K562 (cell line): Measurements from ENCODE around the gene NHSL2. TPM values are rescaled to one million over a fixed set of nuclear protein-coding genes. Genes with fewer than 3 reads are reported as not detected.

ENCODE experiments used
- ATAC-seq: fragments of 200-7000 bp; cut with Tn5 transposase; 3 replicates; pipeline ENCODE4 v1.9.1; 2020; ENCODE audit warnings: moderate library complexity
- BruUV-seq: library from RNA; stranded (reverse); fragments of 400-500 nt; replicated peaks from 2 replicates; lab custom pipeline; 2021; lab: Mats Ljungman, UMichigan
- CTCF ChIA-PET: fragments of 300-600 bp; formaldehyde crosslinking; extraction: SDS; loops from one replicate; lab custom pipeline; 2021; ENCODE audit warnings: low intra/inter-chr PET ratio; lab: Yijun Ruan, JAX
- POLR2A ChIA-PET: fragments of 300-600, 350-650 bp; sonication (Branson Sonifier 250); formaldehyde crosslinking; extraction: SDS; loops from one replicate; lab custom pipeline; 2021; ENCODE audit warnings: antibody characterized with exemption, inconsistent platforms; lab: Yijun Ruan, JAX
- DNase-seq, 4 experiments: peaks; one replicate each; pipeline versions ENCODE4 v3.0.0 to v3.0.0-alpha.2; 2011 to 2018; ENCODE audit warnings: low spot score in 3 of 4, mixed read lengths in 3 of 4; ENCODE audit errors: extremely low read depth in 1 of 4
- FAIRE-seq: peaks from 2 replicates; lab custom pipeline; 2011; peaks lifted over from hg19 to GRCh38; lab: Jason Lieb, UNC
- H2AFZ ChIP-seq: 2 replicates; pipeline ENCODE4 v1.6.0; 2011; ENCODE audit warnings: low read depth, low read length, control low read depth, inconsistent platforms
- H3K27ac ChIP-seq: fragments of 200-600 bp; 3 replicates; pipeline ENCODE4 v1.8.0; 2011; ENCODE audit warnings: low read depth, mild to moderate bottlenecking, control low read depth, inconsistent platforms, low read length, moderate library complexity, mixed read lengths; ENCODE audit errors: extremely low read depth
- H3K27me3 ChIP-seq, 2 experiments: fragments of 300-600 bp in 1 of 2; 2 replicates in 1 of 2; 3 replicates in 1 of 2; pipeline versions ENCODE4 v1.6.0 to v1.8.0; 2011; ENCODE audit warnings: inconsistent platforms in 2 of 2, low read length in 2 of 2, mild to moderate bottlenecking in 1 of 2, mixed read lengths in 1 of 2, moderate library complexity in 1 of 2; ENCODE audit not compliant: control insufficient read depth in 2 of 2, insufficient read depth in 2 of 2
- H3K36me3 ChIP-seq: fragments of 300-600 bp; 3 replicates; pipeline ENCODE4 v1.8.0; 2011; ENCODE audit warnings: mild to moderate bottlenecking, low read length, inconsistent platforms; ENCODE audit not compliant: control insufficient read depth, insufficient read depth
- H3K4me1 ChIP-seq, 2 experiments: fragments of 200-600 bp in 1 of 2; replicated peaks in 1 of 2; 2 replicates in 1 of 2; 3 replicates in 1 of 2; pipeline versions ENCODE4 v1.5.1 to v1.8.0; 2011; ENCODE audit warnings: inconsistent platforms in 2 of 2, low read length in 2 of 2, mild to moderate bottlenecking in 1 of 2, mixed read lengths in 1 of 2, moderate library complexity in 1 of 2; ENCODE audit not compliant: control insufficient read depth in 2 of 2, insufficient read depth in 2 of 2
- H3K4me2 ChIP-seq: 2 replicates; pipeline ENCODE4 v1.6.1; 2011; ENCODE audit warnings: low read length, control low read depth, inconsistent platforms, mixed read lengths; ENCODE audit not compliant: insufficient read depth
- H3K4me3 ChIP-seq: fragments of 200-600 bp; sonication (generic), shearing (Covaris generic); 2 replicates; pipeline ENCODE4 v1.5.1; 2016; ENCODE audit warnings: control low read depth, inconsistent platforms
- H3K79me2 ChIP-seq: fragments of 200-600 bp; 3 replicates; pipeline ENCODE4 v1.8.0; 2011; ENCODE audit warnings: low read length, inconsistent platforms; ENCODE audit not compliant: control insufficient read depth, insufficient read depth
- H3K9ac ChIP-seq, 2 experiments: 2 replicates each; pipeline versions ENCODE4 v1.6.0 to v1.6.1; 2011; ENCODE audit warnings: low read depth in 2 of 2, low read length in 2 of 2, control low read depth in 1 of 2, inconsistent platforms in 1 of 2, mild to moderate bottlenecking in 1 of 2, mixed read lengths in 1 of 2; ENCODE audit not compliant: insufficient read depth in 1 of 2
- H3K9me1 ChIP-seq: one replicate; pipeline ENCODE4 v1.6.0; 2011; ENCODE audit warnings: inconsistent platforms, mild to moderate bottlenecking, low read length, moderate library complexity; ENCODE audit not compliant: control insufficient read depth, insufficient read depth
- H3K9me3 ChIP-seq: replicated peaks from 2 replicates; pipeline ENCODE4 v1.5.1; 2011; ENCODE audit warnings: low read depth, low read length, inconsistent platforms; ENCODE audit not compliant: control insufficient read depth, insufficient read depth
- H4K20me1 ChIP-seq: replicated peaks from 2 replicates; pipeline ENCODE4 v1.6.1; 2011; ENCODE audit warnings: low read length, inconsistent platforms, mixed read lengths; ENCODE audit not compliant: control insufficient read depth, insufficient read depth
- IFI16 ChIP-seq: fragments of 250-450 bp; sonication (Bioruptor Pico); IDR thresholded peaks from 2 replicates; pipeline ENCODE4 v2.1.2; 2022; ENCODE audit warnings: mild to moderate bottlenecking, inconsistent platforms
- NRF1 ChIP-seq, 2 experiments: fragments of 450-650 bp; IDR thresholded peaks in 1 of 2; conservative IDR thresholded peaks in 1 of 2; 2 replicates each; pipeline ENCODE4 v1.6.1; 2014; ENCODE audit warnings: mild to moderate bottlenecking in 2 of 2
- RFX1 ChIP-seq: fragments of 450-650 bp; IDR thresholded peaks from 2 replicates; pipeline ENCODE4 v1.6.1; 2016; ENCODE audit warnings: mild to moderate bottlenecking, moderate library complexity
- ZNF146 ChIP-seq: IDR thresholded peaks from one replicate; pipeline ENCODE4 v1.6.1; 2018; ENCODE audit warnings: missing compliant biosample characterization; ENCODE audit not compliant: unreplicated experiment
- WGBS: fragments of 100-300 bp; shearing (Covaris generic); methylation state at CpG from one replicate; pipeline ENCODE4 v1.1.6; 2016; ENCODE audit warnings: low coverage, mixed read lengths; ENCODE audit not compliant: insufficient coverage; ENCODE audit errors: missing lambda C conversion rate; 5-methylcytosine and 5-hydroxymethylcytosine counted together
- in situ Hi-C: fragments of 300-500 bp; cut with MboI; formaldehyde crosslinking; loops from 4 replicates; pipeline ENCODE4 v1.15.0; 2018; ENCODE audit warnings: inconsistent platforms, mixed read lengths
- intact Hi-C: fragments of 100-400 bp; cut with micrococcal nuclease; formaldehyde crosslinking; loops from 2 replicates; pipeline ENCODE4 v1.14.2; 2022
- polyA plus RNA-seq, 8 experiments: library from polyadenylated mRNA; depleted of rRNA in 4 of 8; stranded (reverse) in 5 of 8; unstranded in 3 of 8; fragments of >200 nt; fragmentation: Nextera tagmentation in 2 of 8; fragmentation: Illumina TruSeq in 1 of 8; extraction: Ambion mirVana in 2 of 8; extraction: Trizol in 1 of 8; gene quantifications; 2 replicates each; pipeline versions ENCODE4 v1.2.1 to v1.2.3, GENCODE V29; 2011 to 2014; ENCODE audit warnings: inconsistent platforms in 1 of 8, missing spikeins in 1 of 8
- total RNA-seq, 7 experiments: library from RNA; depleted of rRNA in 6 of 7; stranded (reverse); fragments of >200 nt in 6 of 7; fragmentation: Illumina TruSeq in 2 of 7; extraction: Trizol in 2 of 7; gene quantifications; 2 replicates each; pipeline versions ENCODE4 v1.2.1 to v1.2.3, GENCODE V29; 2011 to 2021; ENCODE audit warnings: low replicate concordance in 1 of 7

Gene NHSL2
- total and polyA plus RNA-seq, 9 of the 15 experiments (the other 6 are each of a cell fraction or from before 2014, with no cell fraction given) = 0.02 TPM; not detected in 8

DNA sequence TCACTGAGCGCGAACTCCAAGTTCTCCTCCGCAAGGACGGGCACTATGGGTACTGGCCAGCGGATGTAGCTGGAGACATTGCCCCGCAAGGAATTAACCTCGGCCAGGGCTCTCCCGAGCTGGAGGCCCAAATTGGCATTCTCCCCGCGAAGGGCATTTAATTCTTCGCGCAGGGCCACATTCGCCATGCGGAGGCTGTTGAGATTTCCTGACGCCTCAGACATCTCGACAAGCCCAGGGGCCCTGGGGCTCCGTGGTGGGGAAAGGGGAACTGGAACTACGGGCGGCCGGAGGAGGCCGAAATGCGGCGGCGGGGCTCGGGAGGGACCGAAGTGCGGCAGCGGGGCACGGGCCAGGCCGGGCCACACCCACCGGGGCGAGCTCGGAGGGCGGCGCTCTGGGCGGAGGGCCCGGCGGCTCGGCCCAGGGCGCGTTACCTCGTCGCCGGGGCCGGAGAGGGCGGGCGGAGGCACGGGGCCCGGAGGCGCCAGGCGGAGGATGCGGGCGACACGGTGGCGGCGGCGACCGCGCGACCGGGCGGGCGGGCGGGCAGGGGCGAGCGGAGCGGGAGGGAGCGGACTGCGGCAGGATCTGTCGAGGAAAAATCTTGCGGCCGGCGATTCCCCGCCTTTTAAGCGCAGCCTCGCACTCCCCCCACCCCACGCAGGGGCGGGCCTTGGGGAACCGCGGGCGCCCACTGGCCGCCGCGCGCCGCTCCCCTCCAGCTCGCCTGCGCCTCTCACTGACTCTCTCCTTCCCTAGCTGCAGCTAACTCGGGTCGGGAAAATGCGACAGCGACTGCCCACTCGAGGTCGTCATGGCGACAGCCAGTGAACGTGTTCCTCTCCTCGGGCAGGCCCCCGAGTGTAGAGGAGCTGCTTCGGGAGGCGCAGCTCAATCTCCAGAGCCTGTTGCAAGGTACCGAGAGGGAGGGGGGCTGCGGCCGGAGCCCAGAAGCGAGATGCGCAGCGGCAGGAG is 221.0 kb downstream of the NHSL2 start, which contains the start of gene RTL5:
Gene RTL5 (minus strand): TSS at position 599 of the 978 bp plus-strand sequence.
- Histone ChIP-seq H3K9ac (no peak within 1 kb of the TSS), H4K20me1 (no peaks in the 10 kb centered on the region; the same call in 1 of the 2 replicates), H3K79me2 (no peaks in the 10 kb centered on the region), H3K36me3 (no peaks in the 10 kb centered on the region), H3K4me2 (0 out of 2 replicates have a peak within 1 kb of the TSS, but pooled peaks have one; percentile 5), H2AFZ (no peak within 1 kb of the TSS), H3K27me3 (peaks cover 0 to 51% of the 10 kb centered on the region in 2 experiments; a peak in 3 of 5 replicates), H3K4me1 (peaks cover 0 to 10% of the 10 kb centered on the region in 2 experiments; a peak in 2 of 5 replicates), H3K9me3 (no peaks in the 10 kb centered on the region), H3K4me3 (no peak within 1 kb of the TSS), H3K27ac (no peak within 1 kb of the TSS), H3K9me1 (no peaks in the 10 kb centered on the region)
- no TSS peak for BruUV-seq
- in situ Hi-C loops = no loop called here
- intact Hi-C loops = no loop called here
- WGBS = 6% methylated on average over 8 of the region's 106 CpGs
- peak; percentile 77 for ATAC-seq
- CTCF ChIA-PET = no interaction called here
- FAIRE-seq = no peak
- DNase-seq = peak; percentile 22 to 56 (median 45)
- no peak for TF ChIP-seq ZNF146 (CRISPR knock-in tag)
- TF ChIP-seq IFI16 (CRISPR knock-in tag) = no peak
- TF ChIP-seq RFX1 = peak; percentile 78
- peak; percentile 43 to 45; a peak in 3 of 4 replicates for TF ChIP-seq NRF1 (conservative IDR thresholded peaks at IDR 0.05 in 1 of 2, IDR thresholded peaks at IDR 0.05 in 1 of 2)
- POLR2A ChIA-PET = no interaction called here
